ENCODE data around the gene DPP6. TPM values are rescaled to one million over a fixed set of nuclear protein-coding genes. Genes with fewer than 3 reads are reported as not detected.

The DPP6 gene
- total RNA-seq, 1 donor from 2014 or later: not detected

- Mint-ChIP-seq H3K27ac (ENCODE audit: unreplicated experiment) (no peak overlapping the region), H3K4me3 (ENCODE audit: unreplicated experiment) (no peak overlapping the region), H3K36me3 (ENCODE audit: unreplicated experiment) (peaks cover 5% of the 10 kb centered on the region), H3K4me1 (ENCODE audit: low read depth, unreplicated experiment) (no peaks in the 10 kb centered on the region), H3K27me3 (ENCODE audit: unreplicated experiment) (no peaks in the 10 kb centered on the region), H3K9me3 (ENCODE audit: unreplicated experiment) (peaks cover 10% of the 10 kb centered on the region)
- TF ChIP-seq CTCF (IDR thresholded peaks at IDR 0.05; ENCODE audit: partially characterized antibody, unreplicated experiment): no peak
- no peak for DNase-seq
Measured at GRCh38 chr7:154566877-154567276, 514.7 kb downstream of the DPP6 start.

GRCh38 chr7:154568346-154568745 is 516.1 kb downstream of the DPP6 start:
- DNase-seq: no peak
- Mint-ChIP-seq H3K9me3 (ENCODE audit: unreplicated experiment) (peaks cover 7% of the 10 kb centered on the region), H3K4me1 (ENCODE audit: low read depth, unreplicated experiment) (no peaks in the 10 kb centered on the region)

GRCh38 chr7:154569916-154570315 is 517.7 kb downstream of the DPP6 start:
- Mint-ChIP-seq H3K4me1 (ENCODE audit: low read depth, unreplicated experiment) (no peaks in the 10 kb centered on the region), H3K9me3 (ENCODE audit: unreplicated experiment) (peaks cover 5% of the 10 kb centered on the region), H3K4me3 (ENCODE audit: unreplicated experiment) (no peak overlapping the region), H3K27ac (ENCODE audit: unreplicated experiment) (no peak overlapping the region), H3K36me3 (ENCODE audit: unreplicated experiment) (no peaks in the 10 kb centered on the region), H3K27me3 (ENCODE audit: unreplicated experiment) (no peaks in the 10 kb centered on the region)
- TF ChIP-seq CTCF (IDR thresholded peaks at IDR 0.05; ENCODE audit: partially characterized antibody, unreplicated experiment): no peak
- no peak for DNase-seq

More at GRCh38 chr7:154568346-154568745, 516.1 kb downstream of the DPP6 start:
- TF ChIP-seq CTCF (IDR thresholded peaks at IDR 0.05; ENCODE audit: partially characterized antibody, unreplicated experiment): no peak
- no peak overlapping the region for H3K27ac Mint-ChIP-seq (ENCODE audit: unreplicated experiment)
- H3K4me3 Mint-ChIP-seq (ENCODE audit: unreplicated experiment): no peak overlapping the region
- H3K36me3 Mint-ChIP-seq (ENCODE audit: unreplicated experiment): no peaks in the 10 kb centered on the region
- no peaks in the 10 kb centered on the region for H3K27me3 Mint-ChIP-seq (ENCODE audit: unreplicated experiment)

- no peak for TF ChIP-seq CTCF (IDR thresholded peaks at IDR 0.05; ENCODE audit: partially characterized antibody, unreplicated experiment)
- no peak overlapping the region for H3K27ac Mint-ChIP-seq (ENCODE audit: unreplicated experiment)
- no peaks in the 10 kb centered on the region for H3K36me3 Mint-ChIP-seq (ENCODE audit: unreplicated experiment)
- peaks cover 10% of the 10 kb centered on the region for H3K9me3 Mint-ChIP-seq (ENCODE audit: unreplicated experiment)
- DNase-seq: no peak
- H3K4me3 Mint-ChIP-seq (ENCODE audit: unreplicated experiment): no peak overlapping the region
- peaks cover 4% of the 10 kb centered on the region for H3K27me3 Mint-ChIP-seq (ENCODE audit: unreplicated experiment)
- H3K4me1 Mint-ChIP-seq (ENCODE audit: low read depth, unreplicated experiment): no peaks in the 10 kb centered on the region
Measured at GRCh38 chr7:154571772-154572171, 519.6 kb downstream of the DPP6 start.

- peaks cover 6% of the 10 kb centered on the region for H3K27me3 Mint-ChIP-seq (ENCODE audit: unreplicated experiment)
- no peak overlapping the region for H3K27ac Mint-ChIP-seq (ENCODE audit: unreplicated experiment)
- no peaks in the 10 kb centered on the region for H3K4me1 Mint-ChIP-seq (ENCODE audit: low read depth, unreplicated experiment)
- H3K9me3 Mint-ChIP-seq (ENCODE audit: unreplicated experiment): peaks cover 14% of the 10 kb centered on the region
- no peak for TF ChIP-seq CTCF (IDR thresholded peaks at IDR 0.05; ENCODE audit: partially characterized antibody, unreplicated experiment)
- H3K4me3 Mint-ChIP-seq (ENCODE audit: unreplicated experiment): no peak overlapping the region
- H3K36me3 Mint-ChIP-seq (ENCODE audit: unreplicated experiment): no peaks in the 10 kb centered on the region
- DNase-seq: no peak
Measured at GRCh38 chr7:154574235-154574634, 522.0 kb downstream of the DPP6 start.

Measured in glutamatergic neuron (in vitro differentiated cells).